Measurements from ENCODE around the gene HOXD3.

HOXD3 gene

DNA sequence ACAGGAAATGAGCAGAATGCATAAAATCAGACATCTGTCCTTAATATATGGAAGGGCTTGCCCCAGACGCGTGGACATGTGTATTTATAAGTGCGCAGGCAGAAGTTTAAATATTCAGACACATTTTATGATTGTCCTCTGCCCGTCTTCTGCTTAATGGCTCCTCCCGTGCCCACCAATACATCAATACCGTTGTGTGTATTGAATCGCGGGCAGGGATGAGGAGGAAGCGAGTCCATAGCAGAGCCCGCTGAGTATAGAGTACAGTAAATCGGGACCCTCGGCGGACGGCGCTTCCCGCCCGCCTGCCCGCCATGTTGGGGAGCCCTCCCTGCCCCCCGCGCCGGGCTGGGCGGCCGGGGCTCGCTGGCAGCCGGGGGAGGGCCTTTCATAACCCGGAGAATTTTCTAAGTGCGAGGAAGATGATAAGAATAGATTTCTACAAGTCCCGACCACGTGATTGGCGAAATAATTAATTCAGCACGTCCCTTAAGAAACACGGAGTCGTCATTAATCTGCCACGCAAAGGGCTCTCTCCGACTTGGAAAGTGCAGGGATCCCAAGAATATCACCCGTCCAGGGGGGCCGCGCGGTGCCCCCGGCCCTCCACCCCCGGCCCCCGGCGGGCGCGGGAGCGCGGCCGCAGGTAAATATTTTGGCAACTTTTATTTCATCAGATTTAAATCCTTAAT, at the start of gene HOXD3:
HOXD3 (plus strand) TSS at position 501 of the 692 bp plus-strand sequence. CDS start 11,808 bp downstream, outside the sequence.
- no peak for DNase-seq

GRCh38 chr2:176107731-176108181, 49.4 kb upstream of the HOXD3 start:
- DNase-seq = no peak

- DNase-seq = no peak
Measured at GRCh38 chr2:176109192-176109901, 47.8 kb upstream of the HOXD3 start.

DNA sequence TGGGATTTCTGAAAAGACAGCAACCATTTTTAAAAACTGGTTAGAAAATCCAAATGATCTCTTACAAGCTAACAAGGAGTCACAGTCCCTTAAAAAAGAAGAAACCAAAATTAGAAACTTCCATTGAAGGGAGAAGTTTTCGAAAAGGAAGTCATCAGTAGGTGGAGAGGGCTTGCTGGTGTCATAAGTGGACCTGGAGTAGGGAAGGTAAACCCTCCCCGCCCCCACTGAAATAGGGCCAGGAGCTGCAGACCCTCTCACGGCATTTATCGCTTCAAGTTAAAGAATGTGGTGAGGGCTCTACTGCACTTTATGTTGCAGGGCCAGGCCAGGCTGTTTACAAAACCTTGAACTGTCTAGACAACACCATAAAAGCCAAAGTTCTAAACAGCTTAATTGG, 47.2 kb upstream of the HOXD3 start:
- no peak for DNase-seq

GRCh38 chr2:176110415-176111308, 46.4 kb upstream of the HOXD3 start:
- no peak for DNase-seq

GRCh38 chr2:176111309-176111663, 45.8 kb upstream of the HOXD3 start:
- DNase-seq = peak in 1 of 56 donors; percentile 2

DNA sequence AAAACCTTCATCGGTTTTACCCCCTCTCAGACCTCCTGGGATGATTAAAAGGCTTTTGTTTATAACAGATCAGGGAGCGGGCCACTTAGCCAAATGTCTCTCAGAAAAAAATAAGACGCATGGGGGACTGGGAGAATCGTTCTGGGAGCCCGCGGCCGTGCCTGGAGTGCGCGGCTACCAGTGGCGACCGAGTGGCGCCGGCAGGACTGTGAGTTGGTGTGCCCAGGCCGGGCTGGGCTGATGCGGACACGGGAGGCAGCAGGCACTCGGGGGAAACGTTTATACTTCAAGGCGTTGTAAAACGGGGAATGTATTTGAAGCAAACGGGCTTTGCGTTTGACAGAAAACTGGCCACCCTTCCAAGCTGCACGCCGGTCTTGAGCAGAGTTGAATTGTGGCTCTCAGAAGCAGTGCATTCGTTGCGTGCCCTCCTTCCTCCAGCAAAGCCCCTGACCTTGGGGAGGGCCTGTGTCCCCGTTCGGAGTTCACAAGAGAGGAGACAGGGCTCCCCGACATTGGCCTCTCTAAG, 45.2 kb upstream of the HOXD3 start:
- no peak for DNase-seq

DNA sequence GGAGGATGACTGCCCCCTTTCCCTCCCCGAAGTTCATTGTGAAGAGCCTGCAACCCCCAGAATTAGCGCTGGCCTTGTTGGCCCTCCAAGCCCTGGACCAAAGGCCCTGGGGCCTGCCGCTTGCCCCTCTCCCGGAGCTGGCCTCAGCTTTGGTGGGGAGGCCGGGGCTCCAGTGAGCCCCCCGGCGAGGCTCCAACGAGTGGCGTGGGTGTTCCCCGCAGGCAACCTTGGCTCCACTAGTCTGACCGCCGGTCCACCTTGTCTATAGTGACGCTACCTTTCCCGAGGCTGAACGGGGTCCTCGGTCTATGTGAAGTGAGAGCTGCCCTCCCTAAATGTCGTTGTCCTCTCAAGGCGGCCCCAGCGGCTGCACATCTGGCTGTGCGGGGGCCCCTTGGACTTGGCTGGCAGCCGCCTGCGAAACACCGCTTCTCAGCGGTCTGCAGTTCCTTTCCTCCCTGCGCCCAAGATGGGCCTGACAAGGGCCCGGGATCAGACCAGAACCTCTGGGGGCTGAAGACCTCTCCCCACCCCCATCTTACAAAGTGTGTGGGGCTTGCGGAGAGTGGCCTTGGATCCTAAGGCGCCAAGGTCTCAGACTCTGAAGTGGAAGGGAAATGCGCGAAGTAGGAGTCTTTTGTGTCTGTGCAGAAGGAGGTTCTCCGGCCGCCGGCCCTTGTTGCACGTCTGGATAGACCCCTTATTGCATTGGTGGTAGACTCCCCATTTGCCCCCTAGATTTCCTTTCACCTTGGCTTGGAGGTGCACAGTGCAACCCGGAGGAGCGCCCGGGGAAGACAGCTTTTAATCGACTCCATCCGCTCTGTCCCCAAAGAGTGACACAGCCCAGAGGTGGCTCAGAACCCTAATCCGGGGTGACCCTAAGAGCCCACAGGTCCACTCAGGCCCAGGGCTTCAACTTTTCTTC, 44.5 kb upstream of the HOXD3 start:
- DNase-seq = no peak

GRCh38 chr2:176114120-176114929, 42.8 kb upstream of the HOXD3 start:
- no peak for DNase-seq

- no peak for DNase-seq
Measured at GRCh38 chr2:176114930-176115625, 42.0 kb upstream of the HOXD3 start.

DNA sequence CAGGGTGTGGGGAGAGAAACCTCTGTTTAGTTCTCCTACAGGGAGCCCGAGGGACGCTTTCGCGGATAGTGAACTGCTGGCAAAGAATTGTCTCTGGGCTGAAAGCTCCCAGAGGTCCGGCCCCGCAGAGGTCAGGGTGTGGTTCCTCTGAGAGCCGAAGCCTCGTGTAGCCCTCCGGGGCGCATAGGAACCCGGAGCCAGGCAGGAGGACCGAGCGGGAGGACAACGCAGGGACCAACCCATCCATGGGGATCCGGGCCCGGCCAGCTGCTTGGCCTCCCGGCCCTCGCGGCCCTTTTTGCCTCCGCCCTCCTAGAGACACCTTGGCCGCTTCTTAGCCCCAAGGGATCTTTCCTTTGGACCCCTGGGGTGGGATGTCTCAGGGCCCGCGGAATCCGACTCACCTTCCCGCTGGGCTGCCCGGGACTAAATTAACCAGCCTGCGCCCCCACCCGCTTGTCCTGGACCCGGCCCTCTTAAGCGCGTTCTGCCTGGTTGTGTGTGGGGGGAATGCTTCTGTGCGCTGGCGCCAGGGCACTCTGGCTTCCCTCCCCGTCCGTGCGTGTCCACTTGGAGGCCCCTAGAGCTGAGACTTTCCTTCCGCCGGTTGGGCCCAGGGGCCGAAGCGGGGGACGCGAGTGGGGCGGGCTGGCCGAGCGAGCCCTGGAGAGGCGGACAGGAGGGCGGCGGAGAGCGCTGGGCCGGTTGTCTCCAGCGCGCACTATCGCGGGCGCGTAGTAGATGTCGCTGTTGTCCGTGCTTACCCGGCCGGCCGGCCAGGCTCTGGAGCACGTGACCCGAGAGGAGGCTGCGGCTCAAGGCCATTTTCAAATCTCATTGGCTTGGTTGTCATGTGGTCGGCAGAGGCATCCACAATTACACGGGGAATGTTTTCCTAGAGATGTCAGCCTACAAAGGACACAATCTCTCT, 41.0 kb upstream of the HOXD3 start, which contains the start of gene HOXD10:
HOXD10 (plus strand) TSS at position 896 of the 931 bp plus-strand sequence. CDS start 56 bp downstream, outside the sequence.
- DNase-seq = no peak

DNA sequence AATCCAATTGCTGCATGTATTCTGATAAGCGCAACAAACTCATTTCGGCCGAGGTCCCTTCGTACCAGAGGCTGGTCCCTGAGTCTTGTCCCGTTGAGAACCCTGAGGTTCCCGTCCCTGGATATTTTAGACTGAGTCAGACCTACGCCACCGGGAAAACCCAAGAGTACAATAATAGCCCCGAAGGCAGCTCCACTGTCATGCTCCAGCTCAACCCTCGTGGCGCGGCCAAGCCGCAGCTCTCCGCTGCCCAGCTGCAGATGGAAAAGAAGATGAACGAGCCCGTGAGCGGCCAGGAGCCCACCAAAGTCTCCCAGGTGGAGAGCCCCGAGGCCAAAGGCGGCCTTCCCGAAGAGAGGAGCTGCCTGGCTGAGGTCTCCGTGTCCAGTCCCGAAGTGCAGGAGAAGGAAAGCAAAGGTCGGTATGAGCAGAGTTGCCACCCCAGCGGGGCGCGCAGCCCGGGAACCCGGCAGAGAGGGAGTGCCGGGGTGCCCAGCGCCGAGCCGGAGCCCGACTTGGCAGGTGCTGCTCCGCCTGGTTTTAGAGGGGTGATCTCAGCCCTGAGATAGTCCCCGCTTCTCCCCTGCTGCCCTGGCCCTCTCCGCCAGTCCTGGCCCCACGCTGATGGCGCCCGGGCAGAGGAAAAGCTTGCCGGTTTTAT, 39.8 kb upstream of the HOXD3 start:
- no peak for DNase-seq

- DNase-seq = no peak
Measured at GRCh38 chr2:176117823-176118371, 39.2 kb upstream of the HOXD3 start.

DNA sequence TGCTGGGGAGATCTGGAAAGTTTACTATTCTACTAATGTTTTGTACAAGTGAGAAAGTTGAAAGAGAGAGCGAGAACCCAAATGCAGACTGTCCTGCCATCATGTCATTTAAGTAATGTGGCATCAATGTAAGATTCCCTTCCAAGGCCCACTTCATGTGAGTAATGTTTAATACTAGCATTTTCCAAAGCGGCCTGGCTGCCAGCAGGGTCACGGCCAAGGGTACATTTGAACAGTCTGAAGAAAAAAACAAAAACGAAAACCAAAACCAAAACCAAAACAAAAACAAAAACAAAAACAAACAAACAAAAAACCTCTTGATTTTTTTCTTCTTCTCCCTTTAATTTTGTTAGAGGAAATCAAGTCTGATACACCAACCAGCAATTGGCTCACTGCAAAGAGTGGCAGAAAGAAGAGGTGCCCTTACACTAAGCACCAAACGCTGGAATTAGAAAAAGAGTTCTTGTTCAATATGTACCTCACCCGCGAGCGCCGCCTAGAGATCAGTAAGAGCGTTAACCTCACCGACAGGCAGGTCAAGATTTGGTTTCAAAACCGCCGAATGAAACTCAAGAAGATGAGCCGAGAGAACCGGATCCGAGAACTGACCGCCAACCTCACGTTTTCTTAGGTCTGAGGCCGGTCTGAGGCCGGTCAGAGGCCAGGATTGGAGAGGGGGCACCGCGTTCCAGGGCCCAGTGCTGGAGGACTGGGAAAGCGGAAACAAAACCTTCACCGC, 38.3 kb upstream of the HOXD3 start:
- no peak for DNase-seq

DNA sequence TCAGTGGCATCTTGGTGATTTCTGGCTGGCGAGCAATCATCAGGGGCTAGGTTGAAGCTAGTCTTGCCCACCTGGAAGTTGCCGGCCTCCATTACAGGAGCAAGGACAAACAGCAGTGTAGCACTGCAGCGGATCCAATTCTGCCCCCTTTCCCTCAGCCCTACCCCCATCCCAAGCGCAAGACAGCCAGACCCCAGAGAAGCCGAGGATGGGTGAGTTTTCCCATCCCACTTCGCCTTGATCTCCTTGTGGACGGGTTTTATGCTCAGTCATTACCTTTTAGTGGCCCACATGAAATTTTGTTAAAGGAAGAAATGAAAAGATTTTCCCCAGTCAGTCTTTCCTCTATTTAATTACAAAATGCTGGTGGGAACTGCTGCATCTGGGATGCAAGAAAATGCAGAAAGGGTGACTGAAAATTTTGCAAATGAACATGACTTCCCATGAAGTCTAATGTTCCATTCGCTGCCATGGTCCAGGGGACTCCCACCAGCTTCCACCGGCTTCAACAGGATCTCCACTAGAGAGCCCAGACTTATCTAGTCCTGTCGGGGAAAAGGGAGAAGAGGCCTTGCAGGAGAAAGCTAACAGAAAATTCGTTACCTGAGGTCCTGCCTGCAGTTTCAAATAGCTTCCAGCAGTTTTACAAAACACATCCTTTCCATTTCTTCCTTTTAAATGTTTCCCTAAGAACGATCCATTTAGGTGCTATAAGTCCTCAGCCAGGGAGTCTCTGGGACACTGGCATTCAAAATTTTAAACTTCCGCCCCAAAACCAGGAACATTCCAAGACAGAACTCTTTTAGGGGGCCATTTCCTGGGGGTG, 36.5 kb upstream of the HOXD3 start:
- DNase-seq = no peak
